ENCODE results near the gene VASN. TPM values are rescaled to one million over a fixed set of nuclear protein-coding genes. Genes with fewer than 3 reads are reported as not detected.

The VASN gene
- total and polyA plus RNA-seq, 12 donors = 0.77 to 44.7 (median 21.3) TPM

DNA sequence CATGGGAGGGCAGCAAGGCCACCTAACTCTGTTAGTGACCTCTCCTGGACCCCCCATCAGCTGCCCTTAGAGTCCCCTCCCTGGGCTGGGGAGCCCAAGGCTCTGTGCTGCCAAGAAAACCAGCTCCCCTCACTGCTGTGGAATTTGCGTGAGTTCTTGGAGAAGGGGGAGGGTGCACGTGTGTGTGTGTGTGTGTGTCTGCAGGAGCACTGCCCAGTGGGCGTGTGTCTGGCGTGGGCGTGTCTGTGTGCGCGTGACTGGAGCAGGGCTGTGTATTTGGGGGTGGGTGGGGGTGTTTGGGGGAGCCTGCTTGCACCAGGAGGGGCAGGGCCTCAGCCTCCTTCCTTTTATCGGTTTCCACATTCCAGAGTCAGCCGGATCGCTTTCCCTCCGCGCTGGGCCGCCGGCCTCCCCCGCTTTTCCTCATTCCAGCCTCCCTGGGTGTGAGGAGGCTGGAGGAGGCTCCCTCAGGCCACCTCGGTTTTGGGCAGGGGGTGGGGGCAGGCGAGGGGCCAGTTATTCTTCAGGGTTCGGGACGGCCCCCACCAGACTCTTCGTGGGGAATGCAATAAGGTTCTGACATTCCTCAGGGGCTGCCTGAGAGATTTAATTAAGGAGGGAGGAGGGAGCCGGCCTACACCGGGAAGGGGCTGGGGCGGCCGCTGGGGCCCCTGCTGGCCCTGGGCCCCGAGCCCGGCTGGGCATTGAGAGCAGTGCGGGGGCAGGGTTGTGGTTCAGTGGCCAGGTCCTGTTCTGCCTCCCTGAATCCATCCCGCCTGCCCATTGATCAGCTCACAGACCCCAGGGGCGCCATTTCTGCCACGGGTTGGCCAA is 2.5 kb downstream of the VASN start:
- 52 to 72% (median 65%) methylated on average over 22 to 30 of the region's 30 CpGs for WGBS, 4 donors
- Histone ChIP-seq H3K4me1 (replicated peaks in 1 of 2) (peaks cover 30 to 68% of the 10 kb centered on the region in 2 donors), H3K27me3 (no peaks in the 10 kb centered on the region), H3K36me3 (replicated peaks in 1 of 2) (peaks cover 0 to 9% of the 10 kb centered on the region in 2 donors), H3K27ac (peak overlapping the region in 4 of 5 donors; percentile 21 to 90 (median 60)), H3K9me3 (replicated peaks in 1 of 3) (no peaks in the 10 kb centered on the region), H3K4me3 (peak overlapping the region in 1 of 4 donors; percentile 60)
- intact Hi-C loops (cut with DNase I) = no loop called here
- DNase-seq = peak in 5 of 7 donors; percentile 42 to 78 (median 52)
- TF ChIP-seq CTCF (IDR thresholded peaks at IDR 0.05) (no peak), POLR2A (IDR thresholded peaks at IDR 0.05) (no peak)

GRCh38 chr16:4375717-4376116 is 4.1 kb downstream of the VASN start:
- H3K27me3 ChIP-seq = no peaks in the 10 kb centered on the region
- intact Hi-C loops (cut with DNase I) = no loop called here
- H3K27ac ChIP-seq = peak overlapping the region; percentile 19 to 90 (median 59)
- 77 to 89% (median 86%) methylated on average over 11 to 15 of the region's 15 CpGs for WGBS, 4 donors
- peaks cover 0 to 9% of the 10 kb centered on the region in 2 donors for H3K36me3 ChIP-seq (replicated peaks in 1 of 2)
- H3K4me1 ChIP-seq (replicated peaks in 1 of 2) = peaks cover 28 to 59% of the 10 kb centered on the region in 2 donors
- no peak for DNase-seq
- TF ChIP-seq POLR2A (IDR thresholded peaks at IDR 0.05) (no peak), CTCF (IDR thresholded peaks at IDR 0.05) (no peak)
- no peak overlapping the region for H3K4me3 ChIP-seq
- no peaks in the 10 kb centered on the region for H3K9me3 ChIP-seq (replicated peaks in 1 of 3)

DNA sequence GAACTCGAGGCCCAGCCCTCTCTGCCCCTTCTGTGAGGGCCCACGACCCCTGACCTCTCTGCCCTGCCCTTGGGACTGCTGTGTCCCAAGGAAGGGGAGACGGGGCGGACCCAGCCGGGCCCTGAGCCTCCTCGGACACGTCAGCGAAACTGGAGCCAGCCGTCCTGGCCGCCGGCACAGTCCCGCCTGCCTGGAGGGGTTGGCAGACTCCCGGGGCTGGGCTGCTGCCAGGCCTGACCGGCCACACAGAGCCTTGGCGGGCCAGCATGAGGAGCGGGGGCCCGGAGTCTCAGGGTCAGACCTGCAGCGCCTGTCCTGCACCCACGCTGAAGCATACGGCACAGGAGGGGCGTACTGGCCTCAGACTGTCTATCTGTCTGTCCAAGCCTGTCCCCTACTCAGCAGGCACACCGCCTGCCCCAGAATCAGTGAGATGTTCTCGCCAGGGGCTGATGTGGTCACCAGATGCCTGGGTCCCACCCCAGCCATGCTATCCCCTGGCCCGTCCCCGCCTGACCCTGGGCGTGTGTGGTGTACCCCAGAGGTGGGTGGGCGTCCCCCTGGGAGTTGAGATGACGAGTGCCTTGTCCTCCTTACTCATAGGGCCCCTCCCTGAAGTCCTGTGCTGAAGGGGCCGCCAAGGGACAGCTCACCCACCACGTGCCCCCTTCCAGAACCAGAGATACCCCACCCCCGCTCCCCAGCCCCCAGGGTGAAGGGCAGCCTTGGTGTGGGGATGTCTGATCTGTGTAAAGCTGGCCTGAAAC is 4.7 kb downstream of the VASN start:
- Histone ChIP-seq H3K9me3 (replicated peaks in 1 of 3) (no peaks in the 10 kb centered on the region), H3K27ac (peak overlapping the region; percentile 19 to 90 (median 59)), H3K4me1 (replicated peaks in 1 of 2) (peaks cover 28 to 53% of the 10 kb centered on the region in 2 donors), H3K27me3 (no peaks in the 10 kb centered on the region), H3K4me3 (no peak overlapping the region), H3K36me3 (replicated peaks in 1 of 2) (peaks cover 0 to 13% of the 10 kb centered on the region in 2 donors)
- intact Hi-C loops (cut with DNase I) = no loop called here
- no peak for TF ChIP-seq CTCF (IDR thresholded peaks at IDR 0.05)
- no peak for TF ChIP-seq POLR2A (IDR thresholded peaks at IDR 0.05)
- DNase-seq = peak; percentile 91 to 96 (median 93)
- 29 to 59% (median 40%) methylated on average over 4 to 31 of the region's 31 CpGs for WGBS, 4 donors

GRCh38 chr16:4376893-4377572 is 5.4 kb downstream of the VASN start:
- Histone ChIP-seq H3K27me3 (no peaks in the 10 kb centered on the region), H3K27ac (peak overlapping the region in 3 of 5 donors; percentile 59 to 90 (median 84)), H3K4me1 (replicated peaks in 1 of 2) (peaks cover 27 to 50% of the 10 kb centered on the region in 2 donors), H3K9me3 (replicated peaks in 1 of 3) (no peaks in the 10 kb centered on the region), H3K4me3 (no peak overlapping the region), H3K36me3 (replicated peaks in 1 of 2) (peaks cover 0 to 20% of the 10 kb centered on the region in 2 donors)
- intact Hi-C loops (cut with DNase I) = no loop called here
- 69 to 100% (median 73%) methylated on average over 4 to 27 of the region's 27 CpGs for WGBS, 4 donors
- DNase-seq = no peak
- TF ChIP-seq CTCF (IDR thresholded peaks at IDR 0.05) = no peak
- no peak for TF ChIP-seq POLR2A (IDR thresholded peaks at IDR 0.05)
